ACHN (cell line): ENCODE results near the gene PLXNA4.

Experiments
- DNase-seq: peaks from one replicate; pipeline ENCODE4 v3.0.0-alpha.2; 2015
- in situ Hi-C: cut with HindIII; loops from 2 replicates; pipeline ENCODE4 v1.10.0; 2017; ENCODE audit warnings: low sequenced_read_pairs, low pct_ligation_motif_present, low pct_unique_long_range_greater_than_20kb

PLXNA4 gene

GRCh38 chr7:132572526-132572925 is 3.7 kb downstream of the PLXNA4 start:
- in situ Hi-C loops: no loop called here
- DNase-seq: no peak

GRCh38 chr7:132571970-132572369 is 4.3 kb downstream of the PLXNA4 start:
- in situ Hi-C loops: no loop called here

GRCh38 chr7:132569884-132570614 is 6.2 kb downstream of the PLXNA4 start:
- no peak for DNase-seq
- in situ Hi-C loops: no loop called here

More at GRCh38 chr7:132571970-132572369, 4.3 kb downstream of the PLXNA4 start:
- DNase-seq: no peak

DNA sequence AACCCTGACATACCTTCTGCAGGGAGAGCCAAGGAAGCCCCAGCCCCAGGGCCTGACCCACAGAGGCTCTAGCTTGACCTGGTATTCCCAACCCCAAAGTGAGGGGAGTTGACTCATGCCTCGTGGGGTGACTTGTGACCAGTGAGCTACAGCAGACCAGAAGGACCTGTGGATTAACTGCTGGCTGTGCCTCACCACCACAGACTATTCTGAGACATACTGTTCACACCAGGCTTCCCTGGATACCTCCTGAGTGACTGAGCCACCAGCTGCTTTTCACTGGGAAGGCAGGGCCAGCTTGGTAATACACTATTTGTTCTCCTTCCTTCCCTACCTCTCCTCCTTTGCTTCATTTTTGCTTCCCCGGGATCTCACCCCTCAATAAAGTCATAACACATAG is 7.3 kb downstream of the PLXNA4 start:
- in situ Hi-C loops: no loop called here
- DNase-seq: no peak

DNA sequence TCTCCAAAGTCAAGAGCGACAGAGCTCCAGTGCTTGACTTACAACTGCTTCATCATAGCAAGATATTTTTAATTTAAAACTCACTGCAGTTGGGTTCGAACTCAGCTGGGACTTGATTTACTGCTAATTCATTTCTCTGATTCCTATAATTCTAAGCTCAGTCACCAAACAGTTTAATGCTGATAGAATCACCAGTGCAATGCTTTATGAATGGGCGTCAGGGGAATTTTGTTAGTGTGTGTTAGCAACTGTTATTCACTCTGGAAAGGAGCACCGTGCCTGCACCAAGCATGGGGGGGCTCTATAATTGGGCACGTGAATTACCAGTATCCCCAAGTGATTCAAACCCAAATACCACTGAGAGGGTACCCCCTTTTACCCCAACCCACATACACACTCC is 10.4 kb downstream of the PLXNA4 start:
- in situ Hi-C loops: no loop called here

GRCh38 chr7:132565441-132565840 is 10.8 kb downstream of the PLXNA4 start:
- in situ Hi-C loops: no loop called here
- no peak for DNase-seq

More for the DNA sequence above, 10.4 kb downstream of the PLXNA4 start:
- DNase-seq: no peak

DNA sequence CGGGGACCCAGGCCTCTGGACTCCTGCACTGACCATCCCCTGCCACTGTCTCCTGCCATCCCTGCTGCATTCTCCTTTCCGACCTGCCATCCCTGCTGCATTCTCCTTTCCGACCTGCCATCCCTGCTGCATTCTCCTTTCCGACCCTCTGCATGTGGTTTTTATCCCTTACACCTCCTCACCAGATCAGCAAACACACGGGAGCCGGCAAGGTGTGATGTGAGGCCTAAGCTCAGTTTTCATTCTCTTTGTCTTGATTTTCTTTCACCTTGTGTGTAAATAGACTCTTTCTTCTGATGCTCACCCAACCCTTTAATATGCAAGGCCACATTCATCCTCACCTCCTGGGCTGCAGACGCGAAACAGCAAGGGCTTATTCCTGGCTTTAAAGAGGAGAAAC is 11.4 kb downstream of the PLXNA4 start:
- no peak for DNase-seq
- in situ Hi-C loops: no loop called here

DNA sequence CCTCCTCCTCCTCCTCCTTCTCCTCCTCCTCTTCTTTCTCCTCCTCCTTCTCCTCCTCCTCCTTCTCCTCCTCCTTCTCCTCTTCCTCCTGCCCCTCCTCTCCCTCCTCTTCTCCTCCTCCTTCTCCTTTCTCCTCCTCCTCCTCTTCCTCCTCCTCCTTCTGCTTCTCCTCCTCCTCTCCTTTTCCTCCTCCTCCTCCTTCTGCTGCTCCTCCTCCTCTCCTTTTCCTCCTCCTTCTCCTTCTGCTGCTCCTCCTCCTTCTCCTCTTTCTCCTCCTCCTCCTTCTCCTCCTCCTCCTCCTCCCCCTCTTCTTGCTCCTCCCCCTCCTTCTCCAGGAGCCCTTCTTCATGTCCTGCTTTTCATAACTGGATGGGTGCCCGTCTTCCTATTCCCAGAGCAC is 12.2 kb downstream of the PLXNA4 start:
- in situ Hi-C loops: no loop called here
- no peak for DNase-seq

GRCh38 chr7:132562690-132563089 is 13.6 kb downstream of the PLXNA4 start:
- in situ Hi-C loops: no loop called here
- DNase-seq: no peak

GRCh38 chr7:132561763-132562162 is 14.5 kb downstream of the PLXNA4 start:
- no peak for DNase-seq
- in situ Hi-C loops: no loop called here

GRCh38 chr7:132560825-132561529 is 15.3 kb downstream of the PLXNA4 start:
- no peak for DNase-seq
- in situ Hi-C loops: no loop called here

- in situ Hi-C loops: no loop called here
- no peak for DNase-seq
These were observed 16.2 kb downstream of the PLXNA4 start for GRCh38 chr7:132560105-132560504.

DNA sequence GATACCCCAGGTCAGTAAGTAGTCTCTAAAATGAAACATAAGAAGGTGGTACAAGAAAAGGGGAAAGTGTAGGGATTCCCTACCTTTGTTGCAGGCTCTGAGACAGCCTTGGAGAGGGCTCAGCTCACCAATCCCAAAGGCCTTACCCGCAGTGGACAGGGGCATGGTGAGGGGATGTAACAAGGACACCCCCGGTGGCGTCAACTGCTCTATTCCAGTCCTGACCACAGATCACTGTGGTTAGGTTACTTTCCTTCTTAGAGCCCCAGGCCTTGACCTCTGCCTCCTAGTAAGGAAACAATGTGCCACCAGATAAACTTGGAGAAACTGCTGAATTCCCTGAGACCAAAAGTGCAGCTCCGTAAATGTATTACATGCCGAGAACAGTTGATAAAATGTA is 17.5 kb downstream of the PLXNA4 start:
- in situ Hi-C loops: no loop called here
- DNase-seq: no peak

GRCh38 chr7:132557489-132558044 is 18.7 kb downstream of the PLXNA4 start:
- in situ Hi-C loops: no loop called here
- peak; percentile 24 for DNase-seq

- in situ Hi-C loops: no loop called here
- no peak for DNase-seq
These were observed 21.8 kb downstream of the PLXNA4 start for GRCh38 chr7:132554446-132554845.

DNA sequence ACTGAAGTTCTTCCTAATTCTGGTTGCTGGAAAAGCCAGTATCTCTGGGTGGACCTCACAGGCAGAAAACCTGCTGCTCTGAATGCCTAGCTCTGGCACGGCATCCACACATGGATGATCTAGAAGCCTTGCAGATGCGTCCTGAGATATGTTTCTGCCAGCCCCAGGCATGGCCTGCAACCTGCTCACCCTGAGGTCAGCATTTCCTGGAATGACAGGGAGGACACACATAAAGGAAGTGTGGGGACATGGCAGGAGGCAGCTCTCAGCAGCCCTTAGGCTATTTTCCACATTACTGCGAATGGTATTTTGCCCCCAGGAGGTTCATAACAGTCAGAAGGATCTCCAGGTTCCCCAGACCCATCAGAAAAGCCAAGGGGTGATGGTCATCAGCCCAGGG is 23.2 kb downstream of the PLXNA4 start:
- in situ Hi-C loops: no loop called here
- DNase-seq: no peak

GRCh38 chr7:132551886-132552285 is 24.4 kb downstream of the PLXNA4 start:
- no peak for DNase-seq

GRCh38 chr7:132551439-132551838 is 24.8 kb downstream of the PLXNA4 start:
- in situ Hi-C loops: no loop called here
- DNase-seq: no peak

More at GRCh38 chr7:132551886-132552285, 24.4 kb downstream of the PLXNA4 start:
- in situ Hi-C loops: no loop called here

GRCh38 chr7:132548489-132549078 is 27.7 kb downstream of the PLXNA4 start:
- no peak for DNase-seq
- in situ Hi-C loops: no loop called here
